NCI-H1436 treated with DMSO at 0.1 percent for 48 hours (cell line): Measurements from ENCODE around the gene MTFR2.

Experiments used
- DNase-seq: peaks from one replicate; lab custom pipeline; 2025; lab: John Stamatoyannopoulos, UW

The MTFR2 gene

DNA sequence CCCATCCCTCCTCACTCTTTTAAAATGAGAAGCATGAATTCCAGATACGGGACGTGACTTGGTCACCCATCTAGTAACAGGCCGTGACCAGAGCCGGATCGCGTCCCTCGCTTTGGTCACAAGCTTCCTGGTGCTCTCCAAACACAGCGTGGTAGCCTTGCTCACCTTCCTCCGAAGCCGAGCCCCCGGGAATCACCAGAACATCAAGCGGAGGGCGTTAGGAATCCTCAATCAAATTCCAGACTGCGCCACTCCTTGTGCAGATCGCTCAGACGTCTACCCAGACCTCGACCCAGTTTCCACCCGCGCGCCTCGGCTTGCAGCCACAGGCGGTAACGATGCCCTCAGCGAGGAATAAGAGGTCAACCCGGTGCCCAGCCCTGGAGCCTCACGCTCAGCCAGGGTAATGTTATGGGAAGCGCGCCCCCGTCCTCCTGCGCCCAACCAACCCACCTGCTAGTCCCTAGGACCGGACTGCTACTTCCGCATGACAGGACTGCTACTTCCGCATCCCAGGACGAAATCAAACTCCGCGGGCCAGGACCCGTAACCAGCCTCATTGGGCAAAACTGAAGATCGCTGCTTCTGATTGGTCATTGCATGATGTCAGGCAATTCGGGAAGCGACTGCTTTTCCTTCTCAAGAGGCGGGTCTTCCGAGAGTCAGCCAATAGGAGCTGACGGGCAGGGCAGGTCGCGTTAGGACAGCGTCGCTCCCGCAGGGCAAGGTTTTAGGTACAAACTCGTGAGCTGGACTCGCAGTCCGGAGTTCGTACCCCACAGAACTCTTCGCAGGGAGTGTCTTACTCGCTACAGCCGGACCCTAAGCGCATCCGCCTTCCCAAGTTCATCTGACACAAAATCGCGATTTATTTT, at the start of gene MTFR2:
MTFR2 (minus strand) TSS at position 501 of the 875 bp plus-strand sequence. CDS start 1,212 bp downstream, outside the sequence.
- DNase-seq, result peak; percentile 93

DNA sequence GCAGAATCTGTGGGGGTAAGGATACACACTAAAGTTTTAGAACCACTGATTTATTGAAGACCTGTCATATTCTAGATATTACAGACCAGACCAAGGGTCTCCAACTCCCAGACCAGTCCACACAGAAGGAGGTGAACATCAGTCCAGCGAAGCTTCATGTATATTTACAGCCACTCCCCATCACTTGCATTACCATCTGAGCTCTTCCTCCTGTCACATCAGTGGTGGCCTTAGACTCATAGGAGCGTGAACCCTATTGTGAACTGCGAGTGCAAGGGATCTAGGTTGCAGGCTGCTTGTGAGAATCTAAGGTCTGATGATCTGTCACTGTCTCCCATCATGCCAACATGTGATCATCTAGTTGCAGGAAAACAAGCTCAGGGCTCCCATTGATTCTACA, 44.5 kb upstream of the MTFR2 start:
- no peak for DNase-seq

DNA sequence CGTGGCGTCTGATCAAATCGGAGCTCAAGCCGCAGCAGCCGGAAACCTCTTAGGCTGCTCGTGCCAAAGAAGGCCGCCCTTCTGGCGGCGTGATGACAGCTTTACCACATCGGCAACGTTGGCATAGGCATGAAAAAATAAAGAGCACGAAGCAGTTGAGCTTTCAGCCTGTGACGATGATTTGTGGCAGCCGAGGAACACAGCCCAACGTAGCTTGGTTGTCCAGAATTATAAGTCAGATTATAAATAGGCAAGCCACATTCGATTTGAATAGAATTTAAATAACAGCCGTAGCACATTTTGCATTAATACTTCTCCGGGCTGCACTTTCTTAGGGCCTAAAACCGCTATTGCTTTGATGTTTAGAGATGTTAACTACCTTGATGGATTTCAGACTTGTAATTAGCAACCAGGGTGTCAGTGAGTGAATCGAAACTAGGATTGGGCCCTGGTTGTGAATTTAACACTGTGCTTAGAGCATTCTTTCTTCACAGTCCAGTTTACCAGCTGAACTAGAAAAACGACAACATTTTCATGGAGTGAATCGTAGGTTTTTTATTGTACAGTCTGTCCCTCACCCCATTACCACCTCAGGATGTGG, 40.4 kb upstream of the MTFR2 start:
- peak; percentile 7 for DNase-seq

DNA sequence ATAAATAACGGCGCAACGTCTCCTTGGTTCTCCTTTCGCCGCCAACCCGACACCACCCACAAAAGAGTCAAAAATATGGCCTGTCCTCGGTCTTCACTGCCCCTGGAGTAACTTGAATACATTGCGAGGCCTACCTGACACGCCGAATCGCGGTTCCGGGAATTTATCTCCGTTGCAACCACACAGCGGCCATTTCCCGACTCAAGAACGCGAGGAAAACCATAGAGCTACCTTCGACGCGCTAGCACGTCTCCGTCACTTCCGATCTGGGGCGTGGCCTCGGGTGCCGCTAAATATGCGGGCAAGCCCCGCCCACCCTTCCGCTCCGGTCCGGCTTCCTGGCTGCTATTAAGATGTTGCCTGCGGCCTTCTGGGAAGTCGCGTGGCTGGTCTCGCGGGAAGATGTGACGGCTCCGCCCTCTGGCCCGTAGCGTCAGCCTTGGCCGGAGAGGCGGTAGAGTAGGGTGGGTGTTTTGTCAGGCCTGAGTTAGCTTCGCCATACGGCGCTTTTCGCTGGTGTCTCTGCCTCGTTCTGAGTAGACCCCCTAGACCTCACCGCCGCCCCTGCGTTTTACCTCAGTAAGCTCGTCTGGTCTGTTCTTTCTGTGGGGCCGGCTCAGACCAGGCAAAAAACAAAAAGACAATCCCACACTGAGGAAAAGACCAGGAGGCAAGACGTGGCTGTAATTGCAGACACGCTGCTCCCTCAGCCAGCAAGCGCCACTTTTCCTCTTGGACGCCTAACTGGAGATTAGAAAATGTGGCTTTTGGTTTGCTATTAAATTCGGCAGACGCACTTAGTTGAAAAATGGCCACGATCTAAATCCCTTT, 39.7 kb upstream of the MTFR2 start, which contains the start of gene BCLAF1:
BCLAF1 (minus strand) TSS at position 268 of the 831 bp plus-strand sequence. CDS start 9,980 bp downstream, outside the sequence.
- peak; percentile 96 for DNase-seq

DNA sequence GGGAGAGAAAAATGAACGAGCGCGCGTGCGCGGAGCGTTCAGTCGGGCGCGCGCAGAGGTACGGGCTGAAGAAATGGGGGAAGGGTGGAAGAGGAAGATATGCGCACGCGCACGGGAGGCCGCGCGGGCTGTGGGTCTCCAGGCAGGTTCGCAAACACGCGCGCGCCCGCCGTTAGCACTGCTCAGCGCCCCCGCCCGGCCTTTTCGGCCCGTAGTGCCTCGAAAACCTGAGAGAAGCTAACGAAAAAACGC, 39.1 kb upstream of the MTFR2 start:
- peak; percentile 48 for DNase-seq

DNA sequence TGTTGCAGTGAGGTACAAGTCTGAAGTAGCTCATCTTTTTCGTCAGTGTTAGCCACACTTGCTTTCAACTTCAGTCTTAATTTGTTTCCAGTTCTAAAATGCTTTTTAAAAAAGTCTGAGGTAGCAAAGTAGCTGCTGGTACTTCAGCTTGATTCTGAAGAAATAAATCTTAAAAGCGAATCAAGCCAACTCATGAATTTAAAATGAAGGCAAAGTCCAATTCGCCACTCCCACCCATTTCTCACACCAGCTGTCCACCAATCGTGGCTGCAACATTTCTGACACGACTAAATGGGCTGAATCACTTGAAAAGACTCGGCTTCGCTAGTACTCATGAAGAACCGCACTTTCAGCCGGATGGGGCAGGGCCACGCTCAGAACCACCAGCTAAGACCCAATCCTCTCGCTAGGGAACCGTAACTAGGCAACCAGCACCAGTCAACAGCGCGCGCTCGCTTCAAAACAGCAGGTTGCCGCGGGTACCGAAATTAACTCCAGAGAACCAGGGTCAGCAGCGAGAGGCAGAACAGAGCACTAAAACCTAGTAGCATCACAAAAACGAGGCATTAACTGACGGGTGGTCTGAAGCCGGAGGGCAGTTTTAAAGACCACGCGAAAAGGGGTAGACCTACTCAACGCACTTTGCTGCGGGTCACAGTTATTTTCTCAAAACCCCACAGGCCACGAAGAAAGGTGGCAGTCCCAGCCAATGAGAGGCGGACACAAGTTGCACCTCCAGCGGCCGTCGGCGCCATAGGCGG, 38.6 kb upstream of the MTFR2 start:
- DNase-seq, result no peak

DNA sequence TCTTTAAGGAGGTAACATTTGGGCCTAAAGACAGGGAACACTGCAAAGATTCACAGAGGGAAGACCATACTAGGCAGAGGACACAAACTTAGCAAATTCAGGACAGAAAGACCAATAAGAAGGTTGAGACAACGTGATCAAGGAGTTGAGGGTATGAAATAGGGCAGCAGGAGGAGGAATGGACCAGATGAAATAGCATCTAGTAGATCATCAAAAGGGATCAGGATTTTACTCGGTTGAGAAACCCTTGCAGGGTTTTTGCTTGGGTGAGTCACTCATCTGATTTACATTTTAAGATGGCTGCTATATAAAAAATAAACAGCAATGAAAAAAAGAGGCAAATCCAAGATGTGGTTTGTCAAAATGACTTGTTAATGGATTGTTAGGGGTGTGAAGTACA, 34.8 kb upstream of the MTFR2 start:
- no peak for DNase-seq

DNA sequence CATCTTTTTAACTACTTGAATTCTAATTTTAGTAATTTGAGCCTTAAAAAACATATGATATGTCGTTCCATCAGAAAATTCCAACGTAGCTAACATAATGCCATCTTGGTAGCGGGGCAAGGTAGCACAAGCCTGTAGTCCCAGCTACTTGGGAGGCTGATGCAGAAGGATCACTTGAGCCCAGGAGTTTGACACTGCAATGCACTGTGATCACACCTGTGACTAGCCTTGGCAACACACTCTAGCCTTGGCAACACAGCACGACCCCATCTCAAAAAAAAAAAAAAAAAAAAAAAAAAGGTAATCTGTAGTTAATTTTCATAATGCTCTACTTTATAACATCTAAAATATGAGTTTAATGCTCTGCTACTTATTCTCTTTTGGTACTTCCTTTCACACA, 32.8 kb upstream of the MTFR2 start:
- no peak for DNase-seq

DNA sequence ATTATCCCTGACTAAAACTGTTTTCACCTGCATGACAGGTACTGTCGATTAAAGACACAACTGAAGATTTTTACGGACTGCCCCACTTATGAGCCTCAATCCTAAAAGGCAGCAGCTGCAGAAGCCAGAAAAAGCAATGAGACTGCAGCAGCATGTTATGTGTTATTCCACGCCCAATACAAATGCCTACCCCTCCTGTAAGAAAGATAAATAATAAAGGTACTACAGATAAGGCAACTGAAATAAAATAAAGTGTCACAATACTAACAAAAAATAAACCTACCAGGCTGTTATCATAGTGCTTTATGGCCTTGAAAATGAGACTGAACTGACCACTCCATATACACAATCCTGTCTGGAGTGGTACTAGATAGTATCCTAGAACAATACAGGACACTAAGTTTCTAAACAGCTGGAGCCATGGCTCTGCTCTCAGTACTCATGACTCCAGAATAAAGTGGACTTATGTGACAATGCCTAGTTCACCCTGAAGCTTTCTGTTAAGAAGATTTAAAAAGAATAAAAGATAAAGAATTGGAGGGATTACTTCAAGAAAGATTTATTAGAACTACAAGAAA, 30.0 kb upstream of the MTFR2 start:
- no peak for DNase-seq

DNA sequence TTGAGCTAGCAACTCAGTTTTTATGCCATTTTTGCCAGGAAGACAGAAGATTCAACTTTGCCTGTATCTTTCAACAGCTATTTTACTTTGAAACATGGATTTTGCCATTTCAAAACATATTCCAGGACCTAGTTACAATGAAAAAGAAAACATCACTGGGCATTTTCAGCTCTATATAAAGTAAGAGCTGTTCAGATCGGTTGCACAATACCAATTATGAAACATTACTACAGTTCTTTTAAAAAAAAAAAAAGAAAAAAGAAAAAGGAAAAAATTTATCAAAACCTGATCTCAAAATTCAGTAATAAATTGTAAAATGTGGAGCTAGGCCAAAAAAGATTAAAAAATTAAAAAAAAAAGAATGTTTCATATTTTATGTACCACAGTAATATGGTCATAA, 24.0 kb upstream of the MTFR2 start:
- DNase-seq, result no peak

DNA sequence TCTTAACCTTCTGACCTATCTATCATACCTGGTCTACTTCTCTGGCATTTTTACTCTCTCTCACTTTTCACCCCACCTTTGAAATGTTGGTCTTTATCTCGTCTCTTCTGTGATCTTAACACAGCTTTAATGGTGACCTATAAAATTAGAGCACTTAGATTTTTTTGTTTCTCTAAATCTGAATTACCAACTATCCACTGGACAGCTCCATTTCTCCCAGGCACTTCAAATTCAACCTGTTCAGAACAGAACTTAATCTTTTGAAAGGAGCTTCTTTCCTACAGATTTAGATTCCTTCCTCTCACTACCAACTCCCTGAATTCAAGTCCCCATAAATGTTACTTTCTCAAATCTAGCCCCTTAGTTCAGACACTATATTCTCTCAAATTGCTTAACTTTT, 15.0 kb upstream of the MTFR2 start:
- no peak for DNase-seq

DNA sequence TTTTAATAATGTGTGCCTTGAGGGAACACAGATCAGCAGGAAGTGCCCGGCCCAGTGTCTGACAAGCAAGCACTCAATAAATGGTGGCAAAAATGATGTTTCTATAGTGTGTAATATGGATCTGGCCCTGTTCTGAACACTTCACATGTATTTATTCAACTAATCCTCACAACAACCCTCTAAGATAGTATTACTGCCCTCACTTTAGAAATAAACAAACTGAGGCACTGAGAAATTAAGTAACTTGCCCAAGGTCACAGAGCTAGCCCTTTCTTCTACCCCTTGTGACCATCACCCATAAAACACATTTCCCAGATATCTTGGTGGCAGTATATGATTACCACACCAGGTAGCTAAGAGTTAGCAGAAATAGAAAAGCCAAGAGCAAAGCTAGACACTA, 12.8 kb upstream of the MTFR2 start:
- no peak for DNase-seq

DNA sequence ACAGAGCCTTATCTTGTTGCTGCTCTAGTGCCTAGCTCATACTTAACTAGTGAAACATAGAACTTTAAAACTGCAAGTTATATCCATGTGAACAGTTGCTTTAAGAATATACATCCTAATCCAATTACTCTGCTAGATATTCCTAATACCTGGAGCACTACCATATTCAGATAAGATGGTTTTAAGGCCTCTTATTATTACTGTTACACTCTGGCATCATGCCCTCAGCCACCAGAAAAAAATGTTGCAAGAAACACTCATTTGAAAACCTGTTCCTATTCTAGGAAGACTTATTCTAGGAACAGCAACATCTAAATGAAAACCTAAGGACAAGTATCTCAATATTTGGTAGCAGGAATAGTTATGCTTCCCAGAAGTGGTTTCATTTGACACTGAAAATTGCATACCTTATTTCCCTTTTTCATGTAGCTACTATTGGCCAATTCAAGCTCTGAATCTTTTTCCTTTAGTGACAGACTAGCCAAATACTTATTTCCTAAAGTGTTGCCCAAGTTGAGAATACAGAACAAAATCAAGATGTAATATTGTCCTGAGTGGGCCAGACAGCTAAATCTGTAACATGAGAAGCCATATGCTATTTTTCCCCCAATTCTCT, 4.8 kb upstream of the MTFR2 start:
- no peak for DNase-seq

DNA sequence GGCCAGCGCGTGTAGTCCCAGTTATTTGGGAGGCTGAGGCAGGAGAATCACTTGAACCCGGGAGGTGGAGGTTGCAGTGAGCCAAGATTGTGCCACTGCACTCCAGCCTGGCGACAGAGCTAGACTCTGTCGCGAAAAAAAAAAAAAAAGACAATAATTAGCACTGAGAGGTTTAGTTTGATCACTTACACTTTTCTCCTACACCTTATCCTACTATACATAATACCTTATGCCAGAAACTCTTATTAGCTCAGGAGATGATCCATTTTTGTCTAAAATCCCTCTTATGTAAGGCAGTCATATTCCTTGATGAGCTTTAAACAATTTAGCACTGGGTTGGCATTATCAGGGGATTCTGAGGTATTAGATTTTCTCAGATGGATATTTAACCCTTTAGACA, 3.6 kb upstream of the MTFR2 start:
- DNase-seq, result no peak

DNA sequence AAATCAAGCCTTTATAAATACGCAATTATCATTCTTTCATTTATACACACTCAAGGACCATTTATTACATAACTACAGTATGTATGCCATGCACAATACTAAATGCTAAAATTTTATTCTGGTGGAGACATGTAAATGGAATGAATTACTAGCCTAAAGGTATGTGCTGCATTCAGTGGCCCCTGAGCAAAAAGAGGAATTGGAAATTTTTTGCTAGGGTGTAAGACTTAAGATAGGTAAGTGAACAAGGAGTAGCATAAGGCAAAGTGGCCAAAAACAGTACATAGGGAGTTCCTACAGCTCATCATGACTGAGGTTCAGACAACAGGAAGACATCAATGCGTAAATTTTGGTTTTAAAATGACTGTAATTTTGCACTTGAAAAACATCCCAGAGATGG, 2.3 kb upstream of the MTFR2 start:
- no peak for DNase-seq

DNA sequence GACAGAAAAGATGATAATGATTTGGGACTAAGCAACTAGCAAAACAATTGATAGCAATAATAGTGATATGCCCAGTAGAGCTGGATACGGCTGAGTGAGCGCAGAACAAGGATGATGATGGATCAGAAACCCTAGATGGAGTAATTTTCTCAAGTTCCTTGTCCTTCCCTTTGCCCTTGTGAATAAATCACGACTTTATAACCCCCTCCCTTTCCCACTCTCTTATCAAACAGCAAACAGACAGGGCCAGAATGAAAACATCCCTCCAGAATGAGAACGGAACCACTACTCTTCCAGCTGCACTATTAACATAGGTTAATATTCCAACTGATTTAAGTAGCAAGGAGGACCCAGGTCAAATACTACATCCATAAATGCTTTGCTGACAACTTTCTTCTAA, 1.3 kb upstream of the MTFR2 start:
- DNase-seq, result no peak

DNA sequence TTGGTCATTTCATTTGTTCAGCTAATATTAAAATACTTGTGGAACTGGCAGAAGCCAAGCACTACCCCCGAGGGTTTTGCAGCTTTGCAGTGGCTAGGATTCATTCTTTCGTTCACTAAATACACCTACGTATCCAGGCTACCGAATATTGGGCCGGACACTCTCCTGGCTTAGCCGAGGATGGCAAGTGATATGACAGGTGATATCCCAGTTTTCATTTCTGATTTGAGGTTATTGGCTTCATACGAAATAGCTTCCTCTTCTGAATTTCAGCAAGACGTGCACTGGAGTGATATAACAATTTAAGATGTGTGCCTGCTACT, 536 bp upstream of the MTFR2 start:
- no peak for DNase-seq

DNA sequence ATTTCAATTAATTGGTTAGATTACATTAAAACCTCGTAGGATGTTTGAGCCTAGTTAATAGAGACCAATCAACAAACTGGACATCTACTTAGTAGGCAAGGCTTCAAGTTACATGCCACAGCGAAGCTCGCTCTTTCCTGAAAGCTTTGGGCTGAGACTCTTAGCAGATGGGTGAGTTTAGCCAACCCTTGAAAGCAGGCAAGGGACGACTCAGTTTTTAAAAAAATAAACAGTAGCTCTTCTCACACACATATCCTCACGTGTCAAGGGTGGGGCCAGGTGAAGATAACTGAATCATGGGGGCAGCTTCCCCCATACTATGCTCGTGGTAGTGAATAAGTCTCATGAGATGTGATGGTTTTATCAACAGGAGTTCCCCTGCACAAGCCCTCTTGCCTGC, 775 bp downstream of the MTFR2 start:
- DNase-seq, result no peak

DNA sequence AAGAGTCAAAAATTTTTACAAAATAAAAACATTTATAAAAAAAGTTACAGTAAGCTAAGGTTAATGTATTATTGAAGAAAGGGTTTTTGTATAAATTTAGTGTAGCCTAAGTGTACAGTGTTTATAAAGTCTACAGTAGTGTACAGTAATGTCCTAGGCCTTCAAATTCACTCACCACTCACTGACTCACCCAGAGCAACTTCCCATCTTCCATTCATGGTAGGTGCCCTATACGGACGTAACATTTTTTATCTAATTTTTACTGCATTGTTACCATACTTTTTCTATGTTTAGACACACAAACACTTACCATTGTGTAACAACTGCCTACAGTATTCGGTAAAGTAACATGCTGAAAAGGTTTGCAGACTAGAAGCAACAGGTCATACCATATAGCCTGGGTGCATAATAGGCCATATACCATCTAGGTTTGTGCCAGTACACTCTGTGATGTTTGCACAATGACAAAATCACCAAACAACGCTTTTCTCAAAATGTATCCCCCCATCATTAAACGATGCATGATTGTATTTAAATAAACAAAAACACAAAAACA, 6.0 kb downstream of the MTFR2 start:
- DNase-seq, result no peak

DNA sequence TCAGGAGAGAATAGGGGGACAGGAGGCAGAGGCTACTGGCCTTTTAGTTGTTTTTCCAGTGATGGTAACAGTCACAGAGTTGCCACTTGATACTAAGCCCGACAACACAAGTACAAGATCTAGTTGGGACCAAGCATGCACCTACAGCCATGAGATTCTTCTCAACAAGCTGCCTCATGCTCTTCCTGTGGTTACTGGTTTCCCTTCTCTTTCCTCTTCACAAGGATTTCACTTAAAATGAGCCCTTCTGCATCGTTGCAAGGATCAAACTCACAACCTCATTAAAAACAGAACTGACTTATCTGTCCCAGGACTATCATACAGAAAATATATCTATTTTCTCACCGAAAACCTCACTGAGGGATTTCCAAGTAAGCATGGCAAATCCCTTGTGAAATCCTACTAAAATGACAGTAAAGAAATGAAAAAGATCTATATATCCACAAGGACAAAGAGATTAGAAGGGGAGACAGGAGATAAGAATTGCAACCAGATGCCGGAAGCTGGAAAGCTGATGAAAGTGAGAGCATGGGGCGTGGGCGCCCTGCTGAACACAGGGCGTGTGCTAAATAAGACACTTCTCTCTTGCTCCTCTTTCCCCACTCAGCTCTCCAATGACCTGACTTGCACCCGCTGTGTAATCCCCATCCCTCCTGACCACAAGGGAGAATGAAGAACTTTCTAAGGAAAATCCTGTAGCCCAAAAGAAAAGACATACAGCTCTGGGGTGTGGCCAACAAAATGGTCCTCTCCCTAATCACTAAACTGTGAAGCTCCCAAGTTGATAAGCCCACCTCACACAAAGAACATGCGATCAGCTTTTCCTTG, 13.4 kb downstream of the MTFR2 start:
- no peak for DNase-seq

DNA sequence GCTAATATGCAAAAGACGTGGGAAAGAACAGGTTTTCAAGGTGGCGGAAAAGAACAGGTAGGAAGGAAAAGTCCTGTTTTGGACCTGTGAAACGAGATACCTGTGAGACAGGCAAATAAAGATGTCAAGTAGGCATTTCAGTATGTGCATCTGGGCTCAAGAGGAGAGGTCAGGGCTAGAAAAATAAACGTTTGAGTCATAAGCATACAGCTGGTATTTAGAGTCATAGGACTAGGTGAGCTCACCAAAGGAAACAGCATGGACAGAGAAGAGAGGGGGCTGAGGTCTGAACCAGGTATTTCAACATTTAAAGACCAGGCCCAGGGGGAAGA, 14.9 kb downstream of the MTFR2 start:
- no peak for DNase-seq
